Lower lobe of right lung (tissue), 2 donors: ENCODE data around the gene PHACTR3. TPM values are rescaled to one million over a fixed set of nuclear protein-coding genes. Genes with fewer than 3 reads are reported as not detected.

ENCODE experiments used
- ATAC-seq, 2 donors: fragments of 200-7000 bp; cut with Tn5 transposase; one replicate each; pipeline ENCODE4 v1.9.1; 2020 to 2022; ENCODE audit warnings: mild to moderate bottlenecking in 2 of 2, moderate library complexity in 2 of 2
- DNase-seq: peaks from one replicate; pipeline ENCODE4 v3.0.0-alpha.2; 2020
- H3K27ac ChIP-seq: fragments of 200-600 bp; one replicate; pipeline ENCODE4 v1.8.0; 2022
- H3K27me3 ChIP-seq: fragments of 200-600 bp; one replicate; pipeline ENCODE4 v1.8.0; 2022; ENCODE audit warnings: low read depth
- H3K36me3 ChIP-seq: fragments of 200-600 bp; one replicate; pipeline ENCODE4 v1.8.0; 2022; ENCODE audit warnings: mild to moderate bottlenecking
- H3K4me1 ChIP-seq: fragments of 200-600 bp; one replicate; pipeline ENCODE4 v1.8.0; 2022
- H3K4me3 ChIP-seq: fragments of 200-600 bp; one replicate; pipeline ENCODE4 v1.8.0; 2022; ENCODE audit warnings: mild to moderate bottlenecking
- H3K9me3 ChIP-seq: fragments of 200-600 bp; one replicate; pipeline ENCODE4 v1.8.0; 2022
- intact Hi-C: fragments of 100-400 bp; cut with DNase I; formaldehyde crosslinking; loops from one replicate; pipeline ENCODE4 v1.11.0; 2022
- total RNA-seq: library from RNA; stranded (reverse); fragmentation: NEBNext Ultra II Directional; extraction: Animal tissue kit (Norgen Biotek cat#: 25700); gene quantifications from one replicate; pipeline ENCODE4 v1.2.1, GENCODE V29; 2021
- TF ChIP-seq, protein P1 (sequence below): fragments of 200-600 bp; IDR thresholded peaks from one replicate; pipeline ENCODE4 v1.8.0; 2022; ENCODE audit warnings: antibody characterized with exemption, mild to moderate bottlenecking
- donor health status: DM: no; HTN: yes; CAD: no; lungs with severe emphysema.

The PHACTR3 gene
- total RNA-seq, 1 donor from 2014 or later = 9.0 TPM

- H3K9me3 ChIP-seq = no peaks in the 10 kb centered on the region
- intact Hi-C loops = no loop called here
- no peak overlapping the region for H3K27ac ChIP-seq
- H3K36me3 ChIP-seq = no peaks in the 10 kb centered on the region
- H3K4me1 ChIP-seq = peaks cover 12% of the 10 kb centered on the region
- peak overlapping the region; percentile 30 for H3K4me3 ChIP-seq
- TF ChIP-seq, protein P1, sequence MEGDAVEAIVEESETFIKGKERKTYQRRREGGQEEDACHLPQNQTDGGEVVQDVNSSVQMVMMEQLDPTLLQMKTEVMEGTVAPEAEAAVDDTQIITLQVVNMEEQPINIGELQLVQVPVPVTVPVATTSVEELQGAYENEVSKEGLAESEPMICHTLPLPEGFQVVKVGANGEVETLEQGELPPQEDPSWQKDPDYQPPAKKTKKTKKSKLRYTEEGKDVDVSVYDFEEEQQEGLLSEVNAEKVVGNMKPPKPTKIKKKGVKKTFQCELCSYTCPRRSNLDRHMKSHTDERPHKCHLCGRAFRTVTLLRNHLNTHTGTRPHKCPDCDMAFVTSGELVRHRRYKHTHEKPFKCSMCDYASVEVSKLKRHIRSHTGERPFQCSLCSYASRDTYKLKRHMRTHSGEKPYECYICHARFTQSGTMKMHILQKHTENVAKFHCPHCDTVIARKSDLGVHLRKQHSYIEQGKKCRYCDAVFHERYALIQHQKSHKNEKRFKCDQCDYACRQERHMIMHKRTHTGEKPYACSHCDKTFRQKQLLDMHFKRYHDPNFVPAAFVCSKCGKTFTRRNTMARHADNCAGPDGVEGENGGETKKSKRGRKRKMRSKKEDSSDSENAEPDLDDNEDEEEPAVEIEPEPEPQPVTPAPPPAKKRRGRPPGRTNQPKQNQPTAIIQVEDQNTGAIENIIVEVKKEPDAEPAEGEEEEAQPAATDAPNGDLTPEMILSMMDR = no peak
- no peaks in the 10 kb centered on the region for H3K27me3 ChIP-seq
- DNase-seq = no peak
- peak; percentile 68 to 83 for ATAC-seq
Observed at GRCh38 chr20:59835448-59836395, 231.4 kb downstream of the PHACTR3 start.

DNA sequence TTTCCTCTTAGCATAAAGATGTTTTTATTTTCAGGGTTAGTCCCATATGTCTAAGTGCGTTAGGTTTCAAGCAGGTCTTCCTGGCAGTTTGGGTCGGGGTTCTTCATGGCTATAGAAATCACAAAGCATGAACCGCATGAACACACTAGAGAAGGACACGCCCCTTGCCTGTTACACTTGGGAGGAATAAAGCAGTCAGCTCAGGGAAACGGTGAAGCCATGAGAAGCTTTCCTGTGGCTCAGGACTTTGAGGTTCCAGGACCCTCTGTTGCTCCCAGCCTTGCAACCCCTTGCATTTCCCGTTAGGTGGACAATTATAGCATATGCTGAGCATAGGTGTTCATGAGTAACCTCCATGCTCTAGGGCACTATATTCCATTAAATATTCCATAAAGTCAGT, 232.4 kb downstream of the PHACTR3 start:
- Histone ChIP-seq H3K27me3 (no peaks in the 10 kb centered on the region), H3K9me3 (no peaks in the 10 kb centered on the region), H3K4me1 (peaks cover 12% of the 10 kb centered on the region), H3K4me3 (no peak overlapping the region), H3K27ac (no peak overlapping the region), H3K36me3 (no peaks in the 10 kb centered on the region)
- intact Hi-C loops = no loop called here
- TF ChIP-seq, protein P1 = no peak
- DNase-seq (no peak), ATAC-seq (peak in 1 of 2 donors; percentile 73)

DNA sequence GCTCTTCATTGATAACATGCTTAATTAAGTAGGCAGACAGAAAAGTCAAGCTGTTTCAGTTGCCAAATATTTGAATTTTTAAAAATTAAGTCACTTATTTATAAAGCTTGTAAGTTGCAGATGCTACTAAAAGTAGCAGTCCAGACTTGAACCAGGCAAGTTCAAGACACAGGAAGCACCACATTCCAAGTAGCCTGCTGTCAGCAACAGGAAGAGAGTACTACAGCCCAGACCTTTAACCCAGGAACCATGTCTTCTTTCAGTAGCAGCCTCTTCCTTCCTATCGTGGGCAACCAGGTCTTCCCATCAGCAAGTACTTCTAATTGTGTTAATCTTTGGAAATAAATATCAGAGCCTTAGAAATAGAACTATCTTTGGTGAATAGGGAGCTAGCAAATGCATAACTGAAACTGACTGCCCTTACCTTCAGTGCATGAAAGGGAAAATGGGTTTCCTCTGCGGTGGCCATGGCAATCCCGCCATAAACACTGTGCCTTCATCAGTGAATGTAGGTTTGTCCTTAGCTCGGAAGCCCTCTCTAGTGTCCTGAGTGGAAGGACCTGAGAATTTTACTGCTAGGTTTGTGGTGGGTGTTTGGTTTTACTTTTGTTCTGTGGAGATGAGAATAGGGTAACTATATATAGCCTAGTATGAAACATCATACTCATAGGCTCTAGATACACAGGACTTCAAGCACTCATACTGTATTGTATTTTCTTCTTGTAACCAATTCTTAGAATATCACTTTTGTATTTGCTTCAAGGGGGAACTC, 233.5 kb downstream of the PHACTR3 start:
- Histone ChIP-seq H3K27ac (no peak overlapping the region), H3K9me3 (no peaks in the 10 kb centered on the region), H3K36me3 (no peaks in the 10 kb centered on the region), H3K4me1 (peaks cover 12% of the 10 kb centered on the region), H3K4me3 (no peak overlapping the region), H3K27me3 (no peaks in the 10 kb centered on the region)
- ATAC-seq (no peak), DNase-seq (no peak)
- intact Hi-C loops = no loop called here
- TF ChIP-seq, protein P1 = no peak

DNA sequence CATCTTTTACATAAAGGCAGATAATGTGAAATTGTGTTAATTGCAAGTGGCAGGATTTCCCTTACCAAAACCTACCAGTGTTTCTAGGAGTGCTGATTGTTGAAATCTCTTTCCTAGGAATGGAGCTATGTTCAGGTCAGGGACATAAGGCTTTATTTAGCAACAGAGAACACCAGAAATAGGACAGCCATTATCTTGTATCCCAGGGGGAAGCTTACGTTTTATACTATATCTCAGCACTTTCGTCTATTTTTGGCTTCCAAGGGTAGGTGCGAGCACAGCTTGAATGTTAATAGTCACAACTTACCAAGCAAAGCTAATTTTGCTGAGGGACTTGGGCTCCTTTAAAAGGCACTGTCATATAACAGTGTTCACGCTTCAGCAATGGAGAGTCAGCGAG, 235.1 kb downstream of the PHACTR3 start:
- intact Hi-C loops = no loop called here
- TF ChIP-seq, protein P1 = no peak

GRCh38 chr20:59845472-59845871, 241.1 kb downstream of the PHACTR3 start:
- H3K4me3 ChIP-seq = no peak overlapping the region
- no peaks in the 10 kb centered on the region for H3K9me3 ChIP-seq
- no peak for ATAC-seq
- DNase-seq = no peak
- H3K4me1 ChIP-seq = no peaks in the 10 kb centered on the region
- H3K36me3 ChIP-seq = no peaks in the 10 kb centered on the region
- no peak overlapping the region for H3K27ac ChIP-seq
- H3K27me3 ChIP-seq = no peaks in the 10 kb centered on the region
- intact Hi-C loops = loop anchor here (10.0 kb wide), 1 partner anchor 61 kb away; no protein-coding TSS in a partner anchor
- TF ChIP-seq, protein P1 = no peak

More for the DNA sequence above, 235.1 kb downstream of the PHACTR3 start:
- no peak overlapping the region for H3K4me3 ChIP-seq
- no peak for ATAC-seq
- H3K4me1 ChIP-seq = peaks cover 12% of the 10 kb centered on the region
- no peaks in the 10 kb centered on the region for H3K9me3 ChIP-seq
- H3K27me3 ChIP-seq = no peaks in the 10 kb centered on the region
- H3K36me3 ChIP-seq = no peaks in the 10 kb centered on the region
- no peak overlapping the region for H3K27ac ChIP-seq
- no peak for DNase-seq
